HepG2 (cell line): ENCODE results near the gene JMJD8. TPM values are rescaled to one million over a fixed set of nuclear protein-coding genes. Genes with fewer than 3 reads are reported as not detected.

Experiments used
- BRF2 ChIP-seq: sonication (generic); formaldehyde crosslinking; IDR thresholded peaks from 2 replicates; pipeline ENCODE4 v1.8.1; 2022; ENCODE audit warnings: mild to moderate bottlenecking, missing genetic modification reagents
- DBP ChIP-seq: sonication (generic); formaldehyde crosslinking; IDR thresholded peaks from 2 replicates; pipeline ENCODE4 v1.4.0; 2020; ENCODE audit warnings: missing genetic modification reagents; ENCODE audit errors: not compliant biosample characterization
- HOMEZ ChIP-seq: IDR thresholded peaks from 2 replicates; pipeline ENCODE4 v1.6.1; 2016; ENCODE audit warnings: low read depth
- MAF1 ChIP-seq: sonication (generic); formaldehyde crosslinking; IDR thresholded peaks from 2 replicates; pipeline ENCODE4 v1.5.0; 2020; ENCODE audit warnings: missing genetic modification reagents, borderline replicate concordance
- MED8 ChIP-seq: sonication (generic); formaldehyde crosslinking; IDR thresholded peaks from 2 replicates; pipeline ENCODE4 v1.8.1; 2023; ENCODE audit warnings: mild to moderate bottlenecking, missing genetic modification reagents; ENCODE audit not compliant: insufficient replicate concordance
- PHF21A ChIP-seq: sonication (generic); formaldehyde crosslinking; IDR thresholded peaks from 2 replicates; pipeline ENCODE4 v1.5.0; 2020; ENCODE audit warnings: mild to moderate bottlenecking, missing genetic modification reagents
- POGK ChIP-seq: sonication (generic); formaldehyde crosslinking; conservative IDR thresholded peaks from 2 replicates; pipeline ENCODE4 v1.8.0; 2022; ENCODE audit warnings: mild to moderate bottlenecking, moderate library complexity, missing genetic modification reagents
- POLR2A ChIP-seq, 2 experiments: IDR thresholded peaks; 2 replicates each; pipeline ENCODE4 v1.6.1; 2011; ENCODE audit warnings: low read depth in 2 of 2, low read length in 2 of 2, mild to moderate bottlenecking in 1 of 2, moderate library complexity in 1 of 2; ENCODE audit not compliant: insufficient read depth in 1 of 2
- PREB ChIP-seq: sonication (generic); formaldehyde crosslinking; IDR thresholded peaks from 2 replicates; pipeline ENCODE4 v1.4.0; 2020; ENCODE audit warnings: missing genetic modification reagents
- SALL2 ChIP-seq: sonication (generic); formaldehyde crosslinking; IDR thresholded peaks from 2 replicates; pipeline ENCODE4 v1.8.1; 2023; ENCODE audit warnings: mild to moderate bottlenecking, missing genetic modification reagents, inconsistent platforms
- SRSF4 ChIP-seq: fragments of 200-400 bp; formaldehyde crosslinking; IDR thresholded peaks from one replicate; pipeline ENCODE4 v1.6.1; 2018; ENCODE audit warnings: mild to moderate bottlenecking, low read depth, low read length, moderate library complexity; ENCODE audit not compliant: poor library complexity, severe bottlenecking
- TCF7 ChIP-seq: sonication (generic); IDR thresholded peaks from 2 replicates; pipeline ENCODE4 v1.6.1; 2016; ENCODE audit warnings: antibody characterized with exemption, low read depth
- U2AF2 ChIP-seq: fragments of 200-400 bp; formaldehyde crosslinking; IDR thresholded peaks from 2 replicates; pipeline ENCODE4 v1.6.1; 2017; ENCODE audit warnings: low read depth, mild to moderate bottlenecking, low read length
- ZMYM2 ChIP-seq: sonication (generic); formaldehyde crosslinking; IDR thresholded peaks from 2 replicates; pipeline ENCODE4 v1.8.0; 2022; ENCODE audit warnings: mild to moderate bottlenecking, missing genetic modification reagents
- ZNF253 ChIP-seq: sonication (generic); formaldehyde crosslinking; IDR thresholded peaks from 2 replicates; pipeline ENCODE4 v1.8.0; 2022; ENCODE audit warnings: mild to moderate bottlenecking, missing genetic modification reagents, borderline replicate concordance
- ZNF414 ChIP-seq: sonication (generic); formaldehyde crosslinking; IDR thresholded peaks from 2 replicates; pipeline ENCODE4 v1.5.0; 2020; ENCODE audit warnings: missing genetic modification reagents
- ZNF44 ChIP-seq: sonication (generic); formaldehyde crosslinking; IDR thresholded peaks from 2 replicates; pipeline ENCODE4 v1.5.1; 2020; ENCODE audit warnings: mild to moderate bottlenecking, missing genetic modification reagents
- ZNF546 ChIP-seq: sonication (generic); formaldehyde crosslinking; conservative IDR thresholded peaks from 2 replicates; pipeline ENCODE4 v1.8.1; 2023; ENCODE audit warnings: mild to moderate bottlenecking, missing genetic modification reagents
- ZNF580 ChIP-seq: IDR thresholded peaks from 2 replicates; pipeline ENCODE4 v1.6.1; 2016; ENCODE audit warnings: low read depth, borderline replicate concordance
- ZNF619 ChIP-seq: sonication (generic); formaldehyde crosslinking; IDR thresholded peaks from 2 replicates; pipeline ENCODE4 v1.4.0; 2020; ENCODE audit warnings: mild to moderate bottlenecking, missing genetic modification reagents
- ZNF749 ChIP-seq: sonication (generic); formaldehyde crosslinking; IDR thresholded peaks from 2 replicates; pipeline ENCODE4 v1.8.0; 2022; ENCODE audit warnings: mild to moderate bottlenecking, missing genetic modification reagents, moderate library complexity, borderline replicate concordance
- polyA plus RNA-seq, 8 experiments: library from polyadenylated mRNA; depleted of rRNA in 3 of 8; stranded (reverse) in 7 of 8; unstranded in 1 of 8; fragments of >200 nt; fragmentation: Illumina TruSeq in 4 of 8; extraction: Trizol in 4 of 8; gene quantifications; 2 replicates each; pipeline versions ENCODE4 v1.2.1 to v1.2.3, GENCODE V29; 2011 to 2016; ENCODE audit warnings: low read depth in 4 of 8, missing spikeins in 1 of 8, mixed read lengths in 1 of 8; ENCODE audit not compliant: insufficient read depth in 1 of 8
- total RNA-seq, 5 experiments: library from RNA; depleted of rRNA; stranded (reverse); fragments of >200 nt; fragmentation: Illumina TruSeq; extraction: Trizol; gene quantifications; 2 replicates each; pipeline ENCODE4 v1.2.3, GENCODE V29; 2016; ENCODE audit warnings: low read depth in 1 of 5

Gene JMJD8
- total and polyA plus RNA-seq, 2 of the 13 experiments (the other 11 are each of a cell fraction or from before 2014, with no cell fraction given): 2.6 to 11.8 TPM

GRCh38 chr16:695355-696089 is 11.4 kb upstream of the JMJD8 start (continued):
- TF ChIP-seq POLR2A (IDR thresholded peaks at IDR 0.05; ENCODE audit: insufficient read depth in 1 of 2, low read depth in 2 of 2, low read length in 2 of 2) (0 out of 4 replicates have a peak, but pooled peaks of 1 of the 2 experiments have one; percentile 49), SALL2 (CRISPR knock-in tag) (no peak), PREB (CRISPR knock-in tag) (no peak), DBP (peak; percentile 54), ZNF580 (no peak), ZMYM2 (CRISPR knock-in tag) (0 out of 2 replicates have a peak, but pooled peaks have one; percentile 28), ZNF44 (CRISPR knock-in tag) (no peak), POGK (CRISPR knock-in tag) (peak; percentile 47; the same call in 1 of the 2 replicates), HOMEZ (CRISPR knock-in tag) (no peak), BRF2 (no peak), ZNF619 (CRISPR knock-in tag) (0 out of 2 replicates have a peak, but pooled peaks have one; percentile 60), ZNF253 (CRISPR knock-in tag) (peak; percentile 92; the same call in 1 of the 2 replicates), MED8 (no peak), U2AF2 (no peak), ZNF749 (CRISPR knock-in tag) (peak; percentile 78), SRSF4 (no peak), TCF7 (no peak), PHF21A (CRISPR knock-in tag) (no peak), ZNF414 (CRISPR knock-in tag) (peak; percentile 75; the same call in 1 of the 2 replicates), MAF1 (CRISPR knock-in tag) (no peak), ZNF546 (0 out of 2 replicates have a peak, but pooled peaks have one; percentile 48)
